A673 (cell line): ENCODE data around the gene DDR2. TPM values are rescaled to one million over a fixed set of nuclear protein-coding genes. Genes with fewer than 3 reads are reported as not detected.

Experiments
- BruUV-seq: library from RNA; stranded (reverse); fragments of 400-500 nt; replicated peaks from 2 replicates; lab custom pipeline; 2021; lab: Mats Ljungman, UMichigan
- CTCF ChIA-PET: fragments of 300-600 bp; sonication (Branson Sonifier 250); formaldehyde crosslinking; loops from one replicate; lab custom pipeline; 2022; ENCODE audit warnings: antibody characterized with exemption; lab: Charles Lee
- POLR2A ChIA-PET: fragments of 300-600 bp; sonication (Branson Sonifier 250); formaldehyde crosslinking; loops from one replicate; lab custom pipeline; 2022; ENCODE audit warnings: antibody characterized with exemption; ENCODE audit not compliant: low non-redundant PET; lab: Charles Lee
- DNase-seq: peaks from one replicate; pipeline ENCODE4 v3.0.0-alpha.2; 2015; ENCODE audit warnings: low spot score
- H3K27ac ChIP-seq: fragments of 200-600 bp; sonication (generic); 2 replicates; pipeline ENCODE4 v1.5.1; 2016; ENCODE audit warnings: mixed run types, low read depth, mild to moderate bottlenecking, mixed read lengths, antibody characterized with exemption, low read length; ENCODE audit not compliant: poor library complexity, severe bottlenecking
- H3K27me3 ChIP-seq: fragments of 200-600 bp; sonication (generic); replicated peaks from 2 replicates; pipeline ENCODE4 v1.6.1; 2017; ENCODE audit warnings: mixed run types, low read depth, mild to moderate bottlenecking, mixed read lengths, antibody characterized with exemption, low read length; ENCODE audit not compliant: insufficient read depth, poor library complexity
- H3K36me3 ChIP-seq: fragments of 200-600 bp; sonication (generic); 2 replicates; pipeline ENCODE4 v1.6.1; 2016; ENCODE audit warnings: mixed run types, mild to moderate bottlenecking, mixed read lengths, antibody characterized with exemption, low read length; ENCODE audit not compliant: insufficient read depth, poor library complexity, severe bottlenecking
- H3K4me1 ChIP-seq: fragments of 200-600 bp; sonication (generic); 2 replicates; pipeline ENCODE4 v1.6.1; 2017; ENCODE audit warnings: mixed run types, mild to moderate bottlenecking, mixed read lengths, antibody characterized with exemption, low read length; ENCODE audit not compliant: insufficient read depth, poor library complexity, severe bottlenecking
- H3K4me3 ChIP-seq: fragments of 200-600 bp; sonication (generic); 2 replicates; pipeline ENCODE4 v1.5.1; 2016; ENCODE audit warnings: low read depth, mixed run types, mild to moderate bottlenecking, mixed read lengths, low read length; ENCODE audit not compliant: poor library complexity, severe bottlenecking
- H3K9me3 ChIP-seq: fragments of 200-600 bp; sonication (generic); 2 replicates; pipeline ENCODE4 v1.6.1; 2016; ENCODE audit warnings: mixed run types, low read depth, mild to moderate bottlenecking, mixed read lengths, antibody characterized with exemption, low read length; ENCODE audit not compliant: poor library complexity, severe bottlenecking
- CTCF ChIP-seq: fragments of 300-800, 200-600 bp; sonication (generic); conservative IDR thresholded peaks from 2 replicates; pipeline ENCODE4 v1.5.1; 2017; ENCODE audit warnings: low read depth, mild to moderate bottlenecking, antibody characterized with exemption, low read length, moderate library complexity, mixed read lengths
- EZH2 ChIP-seq: fragments of 200-600 bp; sonication (generic); IDR thresholded peaks from 2 replicates; pipeline ENCODE4 v1.6.1; 2017; ENCODE audit warnings: borderline replicate concordance, low read depth, mild to moderate bottlenecking, mixed read lengths, antibody characterized with exemption, low read length; ENCODE audit not compliant: poor library complexity, severe bottlenecking
- intact Hi-C: fragments of 100-400 bp; cut with micrococcal nuclease; formaldehyde crosslinking; loops from one replicate; pipeline ENCODE4 v1.10.0; 2022; ENCODE audit not compliant: unreplicated experiment
- total RNA-seq: library from RNA; stranded (reverse); gene quantifications from 2 replicates; pipeline ENCODE4 v1.2.3, GENCODE V29; 2021

Gene DDR2
- total RNA-seq, 1 experiment from 2014 or later, result 121 TPM

GRCh38 chr1:162829268-162829667, 197.0 kb downstream of the DDR2 start:
- Histone ChIP-seq H3K9me3 (no peaks in the 10 kb centered on the region), H3K4me1 (no peaks in the 10 kb centered on the region), H3K4me3 (no peak overlapping the region), H3K27me3 (no peaks in the 10 kb centered on the region), H3K36me3 (no peaks in the 10 kb centered on the region), H3K27ac (no peak overlapping the region)
- no peak for DNase-seq
- intact Hi-C loops, result loop anchor here (10.0 kb wide), 1 partner anchor 214 kb away; no protein-coding TSS in a partner anchor
- CTCF ChIA-PET, result no interaction called here
- POLR2A ChIA-PET, result no interaction called here
- BruUV-seq, result no TSS peak
- no peak for TF ChIP-seq CTCF
- no peak for TF ChIP-seq EZH2

GRCh38 chr1:162832470-162832869, 200.2 kb downstream of the DDR2 start:
- no peak for TF ChIP-seq EZH2
- Histone ChIP-seq H3K27me3 (no peaks in the 10 kb centered on the region), H3K4me1 (no peaks in the 10 kb centered on the region), H3K9me3 (no peaks in the 10 kb centered on the region), H3K4me3 (no peak overlapping the region), H3K27ac (no peak overlapping the region), H3K36me3 (no peaks in the 10 kb centered on the region)
- intact Hi-C loops, result loop anchor here (10.0 kb wide), 1 partner anchor 778 kb away; no protein-coding TSS in a partner anchor
- POLR2A ChIA-PET, result no interaction called here
- CTCF ChIA-PET, result no interaction called here
- DNase-seq, result no peak
- no TSS peak for BruUV-seq

GRCh38 chr1:162835157-162835899, 203.1 kb downstream of the DDR2 start:
- ChIA-PET POLR2A (no interaction called here), CTCF (no interaction called here)
- no TSS peak for BruUV-seq
- TF ChIP-seq EZH2, result no peak
- no peak for TF ChIP-seq CTCF
- H3K4me3 ChIP-seq, result no peak overlapping the region
- no peak overlapping the region for H3K27ac ChIP-seq
- H3K27me3 ChIP-seq, result no peaks in the 10 kb centered on the region
- H3K9me3 ChIP-seq, result peaks cover 14% of the 10 kb centered on the region
- H3K36me3 ChIP-seq, result no peaks in the 10 kb centered on the region
- intact Hi-C loops, result loop anchor here (5.0 to 10.0 kb wide), 2 partner anchors 443 to 781 kb away; no protein-coding TSS in a partner anchor
- peaks cover 7% of the 10 kb centered on the region for H3K4me1 ChIP-seq
- no peak for DNase-seq

Other genes starting within 250 kb of the DDR2 start
- gene SH2D1B, start 220.3 kb upstream of the DDR2 start, total RNA-seq, result 0.11 and 0.34 TPM in 2 replicates
- 50.3 and 62.2 TPM in 2 replicates for gene UHMK1, start 134.6 kb upstream of the DDR2 start, total RNA-seq
- 122 and 152 TPM in 2 replicates for gene UAP1, start 70.7 kb upstream of the DDR2 start, total RNA-seq
- gene HSD17B7, start 158.2 kb downstream of the DDR2 start, total RNA-seq, result 49.4 and 55.6 TPM in 2 replicates
- 0.39 TPM in 1 of 2 replicates, not detected in the other for gene CCDC190, start 228.7 kb downstream of the DDR2 start, total RNA-seq